CD14-positive monocyte (primary cell): Measurements from ENCODE around the gene TPD52L1. TPM values are rescaled to one million over a fixed set of nuclear protein-coding genes. Genes with fewer than 3 reads are reported as not detected.

Experiments used
- DNase-seq, 3 donors: peaks; one replicate each; pipeline ENCODE4 v3.0.0-alpha.2; 2011 to 2022
- H2AFZ ChIP-seq: 2 replicates; pipeline ENCODE4 v1.6.0; 2012; ENCODE audit warnings: mild to moderate bottlenecking, low read depth, low read length, inconsistent platforms; ENCODE audit not compliant: insufficient read depth, poor library complexity, severe bottlenecking
- H3K27ac ChIP-seq, 2 donors: 1 replicate in 1 of 2; 2 replicates in 1 of 2; pipeline ENCODE4 v1.5.1; 2012 to 2013; ENCODE audit warnings: low read length in 2 of 2, control low read depth in 1 of 2, inconsistent platforms in 1 of 2, low read depth in 1 of 2, mild to moderate bottlenecking in 1 of 2
- H3K27me3 ChIP-seq, 2 donors: one replicate each; pipeline versions ENCODE4 v1.6.0 to v1.6.1; 2011 to 2013; ENCODE audit warnings: low read length in 2 of 2; ENCODE audit not compliant: control insufficient read depth in 2 of 2, insufficient read depth in 2 of 2
- H3K36me3 ChIP-seq, 2 donors: replicated peaks in 1 of 2; 1 replicate in 1 of 2; 2 replicates in 1 of 2; pipeline versions ENCODE4 v1.5.1 to v1.6.1; 2012 to 2013; ENCODE audit warnings: low read length in 2 of 2, control low read depth in 1 of 2, inconsistent platforms in 1 of 2, mild to moderate bottlenecking in 1 of 2; ENCODE audit not compliant: insufficient read depth in 2 of 2, control insufficient read depth in 1 of 2
- H3K4me1 ChIP-seq, 2 donors: 1 replicate in 1 of 2; 2 replicates in 1 of 2; pipeline versions ENCODE4 v1.5.1 to v1.6.1; 2012 to 2013; ENCODE audit warnings: low read length in 2 of 2, control low read depth in 1 of 2, inconsistent platforms in 1 of 2, mild to moderate bottlenecking in 1 of 2, moderate library complexity in 1 of 2; ENCODE audit not compliant: insufficient read depth in 2 of 2, control insufficient read depth in 1 of 2
- H3K4me2 ChIP-seq: replicated peaks from 2 replicates; pipeline ENCODE3; 2012; ENCODE audit warnings: low read length, moderate library complexity, mild to moderate bottlenecking; ENCODE audit not compliant: poor library complexity, severe bottlenecking; ENCODE audit errors: extremely low read depth
- H3K4me3 ChIP-seq, 3 experiments: fragments of 200-600 bp in 1 of 3; sonication (generic) in 1 of 3; replicated peaks in 1 of 3; 1 replicate in 2 of 3; 2 replicates in 1 of 3; pipeline ENCODE4 v1.5.1; 2011 to 2013; ENCODE audit warnings: low read length in 3 of 3, mild to moderate bottlenecking in 3 of 3, control low read depth in 2 of 3, low read depth in 2 of 3, inconsistent platforms in 1 of 3, moderate library complexity in 1 of 3
- H3K79me2 ChIP-seq: 2 replicates; pipeline ENCODE4 v1.6.0; 2012; ENCODE audit warnings: mild to moderate bottlenecking, control low read depth, inconsistent platforms, low read length, moderate library complexity; ENCODE audit not compliant: insufficient read depth
- H3K9ac ChIP-seq: 2 replicates; pipeline ENCODE4 v1.6.0; 2017; ENCODE audit warnings: low read length, mild to moderate bottlenecking; ENCODE audit not compliant: insufficient read depth, poor library complexity, severe bottlenecking
- H3K9me3 ChIP-seq, 2 donors: replicated peaks in 1 of 2; 1 replicate in 1 of 2; 2 replicates in 1 of 2; pipeline versions ENCODE4 v1.5.1 to v1.6.1; 2012 to 2013; ENCODE audit warnings: low read length in 2 of 2, control low read depth in 1 of 2; ENCODE audit not compliant: control insufficient read depth in 1 of 2, insufficient read depth in 1 of 2
- H4K20me1 ChIP-seq: 2 replicates; pipeline ENCODE4 v1.6.0; 2012; ENCODE audit warnings: mild to moderate bottlenecking, low read length, control low read depth, moderate library complexity; ENCODE audit not compliant: insufficient read depth
- H3K27ac Mint-ChIP-seq, 7 donors: one replicate each; pipeline ENCODE4 v1.8.0; 2020; ENCODE audit warnings: mild to moderate bottlenecking in 7 of 7, mixed read lengths in 7 of 7, moderate library complexity in 6 of 7, inconsistent platforms in 2 of 7
- H3K27me3 Mint-ChIP-seq, 3 donors: one replicate each; pipeline ENCODE4 v1.8.0; 2021 to 2022; ENCODE audit warnings: low read depth in 3 of 3, mild to moderate bottlenecking in 3 of 3, mixed read lengths in 3 of 3, moderate library complexity in 3 of 3, inconsistent platforms in 1 of 3
- H3K36me3 Mint-ChIP-seq, 2 donors: one replicate each; pipeline ENCODE4 v1.8.0; 2020; ENCODE audit warnings: mixed read lengths in 2 of 2, inconsistent platforms in 1 of 2, mild to moderate bottlenecking in 1 of 2
- H3K4me1 Mint-ChIP-seq: one replicate; pipeline ENCODE4 v1.8.0; 2020; ENCODE audit warnings: mild to moderate bottlenecking, mixed read lengths
- H3K4me3 Mint-ChIP-seq, 2 donors: one replicate each; pipeline ENCODE4 v1.8.0; 2020; ENCODE audit warnings: mild to moderate bottlenecking in 2 of 2, mixed read lengths in 2 of 2, moderate library complexity in 1 of 2
- H3K9me3 Mint-ChIP-seq, 7 donors: one replicate each; pipeline ENCODE4 v1.8.0; 2020 to 2022; ENCODE audit warnings: mixed read lengths in 7 of 7, mild to moderate bottlenecking in 6 of 7, moderate library complexity in 6 of 7, inconsistent platforms in 2 of 7
- WGBS: methylation state at CpG from one replicate; pipeline ENCODE4 v1.1.5; 2013; ENCODE audit warnings: missing lambda C conversion rate; ENCODE audit not compliant: insufficient coverage; 5-methylcytosine and 5-hydroxymethylcytosine counted together
- intact Hi-C, 2 donors: fragments of 100-400 bp; cut with micrococcal nuclease; formaldehyde crosslinking; loops; one replicate each; pipeline versions ENCODE4 v1.15.0 to v1.15.1; 2023
- polyA plus RNA-seq, 3 donors: library from polyadenylated mRNA; depleted of rRNA in 1 of 3; unstranded in 2 of 3; stranded (reverse) in 1 of 3; fragments of 300-500 nt in 2 of 3; fragments of >200 nt in 1 of 3; fragmentation: Illumina TruSeq in 2 of 3; gene quantifications; 1 replicate in 2 of 3; 2 replicates in 1 of 3; pipeline ENCODE4 v1.2.3, GENCODE V29; 2012 to 2021
- TF ChIP-seq, protein P1 (sequence below): fragments of 200-600 bp; IDR thresholded peaks from one replicate; pipeline ENCODE4 v1.8.0; 2022; ENCODE audit warnings: antibody characterized with exemption, mild to moderate bottlenecking

Gene TPD52L1
- polyA plus RNA-seq, 3 donors = not detected

DNA sequence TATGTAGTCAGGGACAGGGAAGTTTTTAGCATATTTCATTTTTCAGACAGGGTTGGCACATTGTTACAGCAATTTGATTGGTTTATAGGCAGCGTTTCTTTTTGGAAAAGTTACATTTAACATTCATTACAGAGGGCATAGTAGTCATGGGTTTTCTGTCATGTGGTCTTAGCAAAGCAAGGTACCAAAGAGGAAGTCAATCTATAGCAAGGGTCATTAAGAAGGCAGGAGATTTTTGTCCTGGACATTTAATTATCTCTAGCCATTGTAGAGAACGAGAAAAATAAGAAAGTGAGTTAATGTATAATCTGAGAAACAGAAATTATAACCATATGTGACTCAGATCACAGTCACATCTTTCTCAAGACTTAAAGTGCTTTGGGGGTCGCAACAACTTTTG is 47.4 kb downstream of the TPD52L1 start:
- no peak overlapping the region for H3K27ac ChIP-seq
- H3K4me3 Mint-ChIP-seq = no peak overlapping the region
- DNase-seq = peak in 1 of 3 donors; percentile 24
- H3K9ac ChIP-seq = no peak overlapping the region
- H3K36me3 Mint-ChIP-seq = no peaks in the 10 kb centered on the region
- peaks cover 20 to 34% of the 10 kb centered on the region in 2 donors for H3K4me1 ChIP-seq
- no peak overlapping the region for H3K4me3 ChIP-seq
- H3K4me1 Mint-ChIP-seq = peaks cover 47% of the 10 kb centered on the region
- no peaks in the 10 kb centered on the region for H3K9me3 ChIP-seq
- TF ChIP-seq, protein P1, sequence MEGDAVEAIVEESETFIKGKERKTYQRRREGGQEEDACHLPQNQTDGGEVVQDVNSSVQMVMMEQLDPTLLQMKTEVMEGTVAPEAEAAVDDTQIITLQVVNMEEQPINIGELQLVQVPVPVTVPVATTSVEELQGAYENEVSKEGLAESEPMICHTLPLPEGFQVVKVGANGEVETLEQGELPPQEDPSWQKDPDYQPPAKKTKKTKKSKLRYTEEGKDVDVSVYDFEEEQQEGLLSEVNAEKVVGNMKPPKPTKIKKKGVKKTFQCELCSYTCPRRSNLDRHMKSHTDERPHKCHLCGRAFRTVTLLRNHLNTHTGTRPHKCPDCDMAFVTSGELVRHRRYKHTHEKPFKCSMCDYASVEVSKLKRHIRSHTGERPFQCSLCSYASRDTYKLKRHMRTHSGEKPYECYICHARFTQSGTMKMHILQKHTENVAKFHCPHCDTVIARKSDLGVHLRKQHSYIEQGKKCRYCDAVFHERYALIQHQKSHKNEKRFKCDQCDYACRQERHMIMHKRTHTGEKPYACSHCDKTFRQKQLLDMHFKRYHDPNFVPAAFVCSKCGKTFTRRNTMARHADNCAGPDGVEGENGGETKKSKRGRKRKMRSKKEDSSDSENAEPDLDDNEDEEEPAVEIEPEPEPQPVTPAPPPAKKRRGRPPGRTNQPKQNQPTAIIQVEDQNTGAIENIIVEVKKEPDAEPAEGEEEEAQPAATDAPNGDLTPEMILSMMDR = no peak
- no peak overlapping the region for H2AFZ ChIP-seq
- H3K36me3 ChIP-seq = no peaks in the 10 kb centered on the region
- intact Hi-C loops = no loop called here
- WGBS = no CpG with 5 or more reads among the region's 3 CpGs
- H3K27ac Mint-ChIP-seq = no peak overlapping the region
- no peaks in the 10 kb centered on the region for H4K20me1 ChIP-seq
- H3K27me3 Mint-ChIP-seq = peaks cover 0 to 4% (median 0%) of the 10 kb centered on the region in 3 donors
- H3K9me3 Mint-ChIP-seq = no peaks in the 10 kb centered on the region
- H3K4me2 ChIP-seq = no peak overlapping the region
- no peaks in the 10 kb centered on the region for H3K27me3 ChIP-seq
- H3K79me2 ChIP-seq = no peaks in the 10 kb centered on the region

DNA sequence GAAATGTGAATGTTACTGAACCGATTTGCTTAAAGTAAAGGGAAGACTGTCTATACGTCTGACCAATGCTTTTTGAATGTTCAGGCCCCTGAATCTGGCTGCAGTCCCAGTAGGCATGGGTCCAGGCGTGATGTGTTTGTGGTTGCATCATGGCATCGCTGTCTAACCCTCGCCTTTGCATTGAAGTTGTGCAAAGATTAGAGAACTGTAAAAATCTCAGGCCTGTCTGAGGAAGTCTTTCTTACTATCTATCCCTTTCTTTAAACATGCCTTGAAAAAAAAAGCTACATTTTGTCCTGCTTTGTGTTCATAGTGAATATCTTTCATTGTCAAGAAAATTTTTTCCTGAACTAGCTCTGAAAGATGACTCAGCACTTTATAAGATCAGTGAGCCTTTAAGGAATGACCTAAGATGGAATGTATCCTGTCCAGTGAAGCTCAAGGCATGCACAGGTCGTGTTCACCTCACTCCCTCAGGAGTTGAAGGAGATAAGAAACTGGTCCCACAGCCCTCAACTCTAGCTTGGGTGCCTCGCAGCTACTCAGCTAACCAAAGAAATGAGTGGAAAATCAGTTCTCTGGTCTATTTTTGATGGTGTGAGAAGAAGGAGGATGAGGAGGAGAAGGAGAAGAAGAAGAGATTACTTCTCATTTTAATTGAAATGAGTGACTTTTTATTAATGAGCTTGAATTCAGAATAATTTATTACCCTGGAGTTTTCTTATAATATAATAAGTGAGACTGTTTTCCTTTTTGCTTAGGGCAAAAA is 48.6 kb downstream of the TPD52L1 start:
- TF ChIP-seq, protein P1 = no peak
- Mint-ChIP-seq H3K36me3 (no peaks in the 10 kb centered on the region), H3K4me3 (no peak overlapping the region), H3K27me3 (peaks cover 0 to 4% (median 0%) of the 10 kb centered on the region in 3 donors), H3K27ac (peak overlapping the region in 5 of 7 donors; percentile 56 to 87 (median 79)), H3K4me1 (peaks cover 47% of the 10 kb centered on the region), H3K9me3 (no peaks in the 10 kb centered on the region)
- Histone ChIP-seq H3K9me3 (no peaks in the 10 kb centered on the region), H2AFZ (no peak overlapping the region), H3K4me2 (no peak overlapping the region), H3K27ac (peak overlapping the region; percentile 47), H3K9ac (no peak overlapping the region), H3K4me3 (no peak overlapping the region), H3K36me3 (no peaks in the 10 kb centered on the region), H3K4me1 (peaks cover 20 to 34% of the 10 kb centered on the region in 2 donors), H3K79me2 (no peaks in the 10 kb centered on the region), H4K20me1 (no peaks in the 10 kb centered on the region), H3K27me3 (no peaks in the 10 kb centered on the region)
- intact Hi-C loops = no loop called here
- WGBS = 13% methylated on average over 3 of the region's 7 CpGs
- peak; percentile 50 to 65 (median 53) for DNase-seq
